GM19239 (cell line): ENCODE measurements around the gene FABP3.
A peak's percentile ranks its signal among the peaks of the same experiment; 100 is the strongest.

Source experiments
- DNase-seq: peaks from one replicate; pipeline ENCODE4 v3.0.0; 2011; ENCODE audit warnings: low spot score; ENCODE audit not compliant: insufficient read length
- FAIRE-seq: peaks from 2 replicates; lab custom pipeline; 2011; peaks lifted over from hg19 to GRCh38; lab: Jason Lieb, UNC

Gene FABP3

GRCh38 chr1:31374511-31375196, 1.8 kb upstream of the FABP3 start:
- DNase-seq (no peak), FAIRE-seq (no peak)

GRCh38 chr1:31373897-31374486, 1.1 kb upstream of the FABP3 start:
- FAIRE-seq (no peak), DNase-seq (no peak)

- FAIRE-seq (no peak), DNase-seq (no peak)
These were observed 173 bp downstream of the FABP3 start for GRCh38 chr1:31372751-31373055.

GRCh38 chr1:31372051-31372450, 825 bp downstream of the FABP3 start:
- FAIRE-seq (no peak), DNase-seq (no peak)

GRCh38 chr1:31371121-31371959, 1.5 kb downstream of the FABP3 start:
- FAIRE-seq = no peak
- no peak for DNase-seq

- no peak for DNase-seq
- no peak for FAIRE-seq
These were observed 2.3 kb downstream of the FABP3 start for GRCh38 chr1:31370565-31370964.

GRCh38 chr1:31370021-31370420, 2.9 kb downstream of the FABP3 start:
- DNase-seq (no peak), FAIRE-seq (no peak)

GRCh38 chr1:31368611-31369107, 4.2 kb downstream of the FABP3 start:
- FAIRE-seq = no peak
- DNase-seq = no peak

GRCh38 chr1:31366796-31367195, 6.1 kb downstream of the FABP3 start:
- DNase-seq (no peak), FAIRE-seq (no peak)

GRCh38 chr1:31364561-31365250, 8.2 kb downstream of the FABP3 start:
- no peak for FAIRE-seq

GRCh38 chr1:31362032-31362431, 10.8 kb downstream of the FABP3 start:
- FAIRE-seq = no peak
- no peak for DNase-seq

More at GRCh38 chr1:31364561-31365250, 8.2 kb downstream of the FABP3 start:
- no peak for DNase-seq

- DNase-seq (no peak), FAIRE-seq (no peak)
These were observed 11.3 kb downstream of the FABP3 start for GRCh38 chr1:31361607-31362006.

- DNase-seq = no peak
- no peak for FAIRE-seq
These were observed 16.4 kb downstream of the FABP3 start for GRCh38 chr1:31356427-31356826.

GRCh38 chr1:31354283-31354682, 18.6 kb downstream of the FABP3 start:
- FAIRE-seq (no peak), DNase-seq (no peak)

- no peak for DNase-seq
- FAIRE-seq = no peak
These were observed 24.4 kb downstream of the FABP3 start for GRCh38 chr1:31348449-31348848.

GRCh38 chr1:31346785-31347184, 26.1 kb downstream of the FABP3 start:
- FAIRE-seq = no peak
- no peak for DNase-seq

- FAIRE-seq (no peak), DNase-seq (no peak)
These were observed 27.2 kb downstream of the FABP3 start for GRCh38 chr1:31345635-31346034.

GRCh38 chr1:31344503-31344902, 28.4 kb downstream of the FABP3 start:
- no peak for DNase-seq
- no peak for FAIRE-seq

- FAIRE-seq = no peak
- no peak for DNase-seq
These were observed 36.0 kb downstream of the FABP3 start for GRCh38 chr1:31336687-31337467.

- DNase-seq (peak; percentile 9), FAIRE-seq (peak; percentile 76)
These were observed 37.9 kb downstream of the FABP3 start for GRCh38 chr1:31335007-31335406.
